NAMALWA (cell line): ENCODE measurements around the gene RNF111.

Experiments
- DNase-seq: peaks from one replicate; pipeline ENCODE4 v3.0.0-alpha.2; 2015; ENCODE audit warnings: low spot score

RNF111 gene

GRCh38 chr15:58987491-58988005 is at the start of gene RNF111:
Gene RNF111, plus strand, starts transcription at chr15:58987663. Its CDS starts 43,160 bp downstream, at chr15:59030823.
- peak; percentile 97 for DNase-seq

GRCh38 chr15:58947179-58947578 is 40.3 kb upstream of the RNF111 start:
- no peak for DNase-seq

DNA sequence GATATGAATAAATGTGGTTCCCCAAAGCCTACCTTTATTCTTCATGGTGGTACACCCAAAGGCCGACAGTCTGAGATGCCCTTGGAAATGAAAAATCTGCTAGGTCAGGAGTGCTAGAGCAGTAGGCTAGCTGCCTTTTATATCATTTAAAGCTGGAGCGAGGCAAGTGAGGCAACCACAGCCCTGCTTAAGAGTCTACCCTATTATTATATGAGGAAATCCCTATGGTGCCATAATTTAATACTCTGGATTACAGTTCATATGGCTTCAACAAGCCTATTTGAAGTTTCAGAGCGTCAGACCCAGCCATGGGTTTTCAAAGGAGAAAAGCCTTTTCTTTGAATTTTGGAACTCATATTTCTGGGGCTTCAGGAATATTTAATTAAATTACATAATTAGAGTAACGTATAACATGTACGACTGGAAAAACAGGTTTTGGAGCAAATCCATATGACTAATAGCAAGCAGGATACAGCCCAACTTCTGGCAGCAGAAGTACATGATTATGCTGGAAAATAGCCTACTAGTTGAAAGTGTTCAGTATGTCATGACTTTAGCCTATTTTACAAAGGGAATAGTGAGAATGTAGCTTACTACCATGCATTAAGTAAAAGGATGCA is 36.0 kb upstream of the RNF111 start:
- no peak for DNase-seq

- DNase-seq, result no peak
These were observed 34.7 kb upstream of the RNF111 start for GRCh38 chr15:58952751-58953150.

DNA sequence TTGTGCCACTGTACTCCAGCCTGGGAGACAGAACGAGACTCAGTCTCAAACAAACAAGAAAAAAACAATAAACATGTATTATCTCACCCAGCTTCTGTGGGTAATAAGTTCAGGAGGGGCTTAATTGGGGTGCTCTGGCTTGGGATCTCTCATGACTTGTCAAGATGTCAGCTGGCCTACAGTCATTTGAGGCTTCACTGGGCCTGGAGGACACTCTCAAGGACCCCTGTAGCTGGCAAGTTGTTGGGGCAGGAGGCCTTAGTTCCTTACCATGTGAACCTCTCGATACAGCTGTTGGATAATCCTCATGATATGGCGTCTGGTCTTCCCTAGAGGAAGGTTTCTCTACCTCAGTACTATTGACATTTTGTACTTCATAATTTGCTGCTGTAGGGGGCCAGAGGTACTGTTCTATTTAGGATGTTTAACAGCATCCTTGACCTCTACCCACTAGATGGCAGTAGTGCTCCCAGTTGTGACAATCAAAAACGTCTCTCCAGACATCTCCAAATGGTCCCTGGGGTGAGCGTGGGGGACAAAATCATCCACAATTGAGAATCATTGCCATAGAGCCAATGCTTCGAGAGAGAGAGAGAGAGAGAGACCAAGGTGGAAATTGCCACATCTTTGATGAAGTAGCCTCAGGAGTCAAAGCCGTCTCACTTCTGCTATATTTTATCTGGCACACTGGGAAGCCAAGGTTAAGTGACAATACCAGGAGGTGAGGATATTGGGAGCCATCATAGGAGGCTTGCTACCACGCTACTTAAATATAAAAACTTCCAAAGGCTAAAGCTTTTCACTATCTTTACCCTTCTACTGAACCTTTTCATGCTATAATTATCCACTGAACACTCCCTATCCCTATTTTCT is 30.1 kb upstream of the RNF111 start:
- DNase-seq, result peak; percentile 93

GRCh38 chr15:58958811-58959210 is 28.7 kb upstream of the RNF111 start:
- no peak for DNase-seq

GRCh38 chr15:58962136-58962535 is 25.3 kb upstream of the RNF111 start:
- DNase-seq, result no peak

- DNase-seq, result no peak
These were observed 24.5 kb upstream of the RNF111 start for GRCh38 chr15:58962662-58963565.

GRCh38 chr15:58966698-58967097 is 20.8 kb upstream of the RNF111 start:
- no peak for DNase-seq

DNA sequence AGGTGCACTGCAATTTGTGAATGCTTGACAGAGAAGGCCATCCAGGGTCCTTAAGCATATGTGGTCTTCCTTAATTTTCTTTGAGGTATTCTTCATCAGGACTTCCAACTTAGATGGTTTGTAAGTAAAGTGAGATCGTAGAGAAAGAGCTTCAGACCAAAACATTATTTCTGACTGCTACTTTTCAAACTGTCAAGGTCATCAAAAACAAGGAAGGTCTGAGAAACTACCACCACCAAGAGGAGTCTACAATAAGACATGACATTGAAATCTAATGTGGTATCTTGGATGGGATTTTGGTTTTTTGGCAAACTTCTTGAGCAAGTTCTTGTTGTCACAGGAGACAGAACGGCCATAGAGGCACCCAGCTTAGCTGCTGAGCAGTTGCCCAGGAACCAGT is 20.0 kb upstream of the RNF111 start:
- no peak for DNase-seq

- no peak for DNase-seq
These were observed 9.6 kb upstream of the RNF111 start for GRCh38 chr15:58977887-58978286.

DNA sequence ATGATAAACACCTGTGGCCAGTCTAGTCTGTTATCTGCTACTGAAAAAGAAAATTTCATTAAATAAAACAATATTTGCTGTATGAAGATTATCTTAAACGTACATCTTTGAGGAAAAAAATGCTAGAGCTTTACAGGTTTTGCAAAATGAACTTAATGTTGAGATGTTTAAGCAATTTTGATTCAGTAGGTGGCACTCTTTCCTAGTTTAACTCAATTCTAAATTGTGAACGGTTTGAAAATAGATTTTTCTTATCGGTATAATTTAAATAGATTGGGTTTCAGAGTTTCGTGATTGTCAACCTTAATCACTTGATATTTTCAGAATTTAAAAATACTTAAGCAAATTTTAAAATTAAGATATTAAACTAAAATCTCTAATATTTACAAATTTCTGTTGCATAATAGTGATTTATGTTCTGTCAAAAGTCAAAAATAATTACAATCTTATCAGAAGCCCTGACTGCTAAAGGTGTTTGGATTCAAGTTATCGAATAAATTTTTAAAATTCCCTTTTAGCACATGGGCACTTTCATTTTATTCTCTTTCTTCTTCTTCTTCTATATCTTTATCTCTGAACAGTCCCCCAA is 7.0 kb upstream of the RNF111 start:
- DNase-seq, result peak; percentile 75

DNA sequence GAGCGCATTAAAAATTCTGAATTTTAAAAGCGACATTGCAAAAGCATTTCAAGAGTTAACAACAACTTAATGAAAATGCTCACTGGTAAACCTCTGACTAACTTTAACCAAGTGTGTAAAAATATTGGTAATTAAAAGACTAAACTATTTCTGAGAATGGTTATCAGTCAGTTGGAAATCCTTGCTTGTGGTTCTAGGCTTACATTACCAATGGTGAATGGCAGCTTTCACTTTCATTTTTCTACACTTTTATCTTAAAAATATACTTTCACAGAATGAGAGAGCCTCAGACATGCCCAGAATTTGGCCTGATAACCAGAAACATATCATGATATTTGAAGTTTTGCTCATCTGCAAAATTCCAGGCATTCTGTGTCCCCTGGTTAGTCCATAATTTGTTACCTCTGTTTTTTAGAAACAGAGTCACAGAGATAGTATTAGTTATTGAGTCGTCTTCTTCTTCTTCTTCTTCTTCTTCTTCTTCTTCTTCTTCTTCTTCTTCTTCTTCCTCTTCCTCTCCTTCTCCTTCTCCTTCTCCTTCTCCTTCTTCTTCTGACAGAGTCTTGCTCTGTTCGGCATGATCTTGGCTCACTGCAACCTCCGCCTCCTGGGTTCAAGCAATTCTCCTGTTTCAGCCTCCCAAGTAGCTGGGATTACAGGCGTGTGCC is 5.5 kb upstream of the RNF111 start:
- peak; percentile 39 for DNase-seq

DNA sequence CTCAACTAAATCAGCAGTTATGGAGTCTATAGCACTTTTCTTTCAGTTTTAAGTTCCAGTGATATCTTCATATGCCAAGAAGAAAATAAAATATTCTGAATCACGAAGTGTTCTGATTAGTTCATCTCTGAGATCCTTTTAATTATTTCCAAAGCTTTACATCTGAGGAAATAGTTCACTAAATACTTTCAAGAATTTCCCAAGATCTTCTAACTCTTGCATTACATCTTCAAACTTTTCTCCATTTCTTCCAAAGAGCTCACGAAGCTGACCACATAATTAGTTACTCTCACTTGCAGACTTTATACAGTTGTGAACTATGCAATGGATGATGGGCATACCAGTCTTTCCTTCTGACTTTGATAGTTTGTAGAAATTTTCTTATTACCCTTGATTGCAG is 4.2 kb upstream of the RNF111 start:
- no peak for DNase-seq

DNA sequence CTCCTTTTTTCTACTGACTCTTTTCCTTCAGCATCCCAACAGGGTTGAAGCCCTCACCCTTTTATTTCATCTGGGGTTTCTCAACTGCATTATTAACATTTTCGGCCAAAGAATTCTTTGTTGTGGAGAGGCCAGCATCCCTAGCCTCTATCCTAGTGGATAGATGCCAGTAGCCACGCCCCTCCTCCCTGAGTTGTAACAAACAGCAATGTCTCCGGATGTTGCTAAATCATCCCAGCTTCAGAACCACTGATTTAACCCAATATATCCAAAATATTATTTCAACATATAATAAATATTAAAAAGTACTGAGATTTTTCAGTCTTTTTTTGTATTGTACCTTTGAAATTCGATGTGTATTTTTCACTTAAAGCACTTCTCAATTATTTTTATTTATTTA is 2.0 kb upstream of the RNF111 start:
- DNase-seq, result no peak

- no peak for DNase-seq
These were observed 427 bp upstream of the RNF111 start for GRCh38 chr15:58987036-58987435.

DNA sequence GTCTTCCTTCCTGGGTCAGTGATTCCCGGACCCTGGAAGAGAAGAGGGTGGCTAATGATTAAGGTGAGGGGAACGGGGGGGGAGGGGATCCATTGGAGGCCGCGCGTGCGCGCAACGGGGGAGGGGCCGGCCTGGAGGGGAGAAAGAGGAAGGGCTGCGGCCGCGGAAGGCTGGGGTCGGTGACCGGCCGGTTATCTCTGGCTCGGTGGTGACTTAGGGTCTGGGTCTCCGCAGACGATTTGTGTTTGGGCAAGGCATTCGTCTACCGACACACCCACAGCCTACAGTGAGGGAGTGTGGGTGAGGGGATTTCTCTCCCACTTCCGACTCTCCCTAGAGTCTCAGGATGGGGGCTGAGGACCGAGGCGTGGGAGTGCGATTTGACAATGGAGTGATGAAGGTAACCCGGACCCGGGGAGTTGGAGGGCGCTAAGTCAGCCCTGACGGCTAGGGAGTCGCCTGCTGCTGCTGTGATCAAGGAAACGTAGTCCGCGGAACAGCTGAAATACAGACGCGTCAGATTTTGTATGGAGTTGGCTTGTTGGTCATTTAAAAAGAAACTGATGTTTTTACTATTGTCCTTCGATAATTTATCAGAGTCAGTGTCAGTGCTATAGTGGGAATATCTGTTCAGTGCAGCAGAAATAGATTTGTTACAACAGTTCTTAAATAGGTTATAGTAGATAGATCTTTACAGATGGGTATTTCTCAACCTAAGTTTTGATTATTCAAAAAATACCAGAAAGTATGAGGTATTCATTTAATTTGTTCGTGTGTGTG is 733 bp downstream of the RNF111 start:
- peak; percentile 72 for DNase-seq

- no peak for DNase-seq
These were observed 4.7 kb downstream of the RNF111 start for GRCh38 chr15:58992181-58992580.

GRCh38 chr15:58994906-58995453 is 7.5 kb downstream of the RNF111 start:
- DNase-seq, result no peak

GRCh38 chr15:58999694-59000093 is 12.2 kb downstream of the RNF111 start:
- DNase-seq, result no peak
